Measurements from ENCODE around the gene AASS.
A peak's percentile ranks its signal among the peaks of the same experiment; 100 is the strongest.
"Not testable (repeated sequence)": the region's sequence is repeated elsewhere in the genome, so short reads cannot be mapped to it uniquely, and the experiment has no call there.

Gene AASS

DNA sequence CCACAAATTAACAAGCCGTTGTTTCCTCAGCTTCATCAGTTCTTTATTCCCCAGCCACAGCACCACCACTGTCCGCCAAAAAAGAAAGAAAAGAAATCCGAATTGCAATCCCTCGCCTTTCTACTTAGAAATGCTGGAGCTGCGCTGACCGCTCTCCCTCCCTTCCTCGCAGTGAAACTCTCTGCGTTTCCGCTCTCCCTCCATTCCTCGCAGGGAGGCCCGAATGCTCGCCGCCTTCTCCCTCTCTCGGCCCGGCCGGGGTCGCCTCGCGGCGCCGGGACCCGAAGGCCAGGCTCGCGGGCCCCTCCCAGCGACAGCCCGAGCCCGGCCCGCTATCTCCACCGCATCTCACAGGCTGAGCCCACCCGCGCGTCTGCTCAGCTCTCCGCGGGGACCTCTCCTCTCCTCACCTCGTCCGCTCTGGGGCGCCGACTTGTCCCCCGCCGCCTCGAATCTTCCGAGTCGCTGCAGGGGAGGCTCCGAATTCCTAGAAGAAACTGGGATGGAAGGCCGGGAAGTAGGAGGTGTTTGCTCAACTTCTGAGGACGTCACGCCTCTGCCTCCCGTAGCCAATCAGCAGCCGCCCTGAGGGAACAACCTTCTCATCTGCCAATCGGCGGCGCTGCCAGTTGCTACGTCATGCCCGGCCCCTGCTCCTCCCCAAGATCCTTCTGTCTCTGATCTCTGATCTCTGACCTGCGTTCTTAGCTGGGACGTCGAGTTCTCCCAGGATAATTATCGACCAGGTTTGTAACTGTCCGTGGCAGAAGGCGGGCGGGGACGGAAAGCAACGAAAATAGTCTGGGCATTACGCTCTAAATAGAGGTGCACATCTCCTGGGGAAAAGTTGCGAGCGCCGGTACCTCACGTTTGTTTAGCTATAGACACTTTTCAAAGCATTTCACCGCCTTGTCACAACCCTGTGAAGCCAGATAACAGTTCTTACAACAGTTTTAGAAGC, at the start of gene AASS:
Gene AASS (minus strand): TSS at position 499 of the 961 bp plus-strand sequence. CDS start 10,523 bp downstream, outside the sequence.
- DNase-seq (ENCODE audit: low read depth): peak; percentile 58

DNA sequence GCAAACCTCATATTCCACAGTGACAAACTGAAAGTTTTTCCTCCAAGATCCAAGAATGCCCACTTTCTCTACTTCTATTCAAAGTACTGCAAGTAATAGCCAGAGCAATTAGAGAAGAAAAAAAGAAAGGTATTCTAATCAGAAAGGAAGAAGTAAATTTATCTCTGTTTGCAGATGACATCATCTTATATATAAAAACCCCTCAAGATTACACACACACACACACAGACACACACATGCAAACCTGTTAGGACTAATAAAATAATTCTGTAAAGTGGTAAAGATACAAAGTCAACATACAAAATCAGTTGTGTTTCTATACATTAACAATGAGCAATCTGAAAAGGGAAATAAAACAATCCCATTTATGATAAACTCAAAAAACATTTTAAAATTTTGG, 44.7 kb upstream of the AASS start:
- DNase-seq (ENCODE audit: low read depth): no peak

- no peak for DNase-seq (ENCODE audit: low read depth)
Measured at GRCh38 chr7:122183106-122183505, 39.1 kb upstream of the AASS start.

GRCh38 chr7:122182081-122182480, 38.0 kb upstream of the AASS start:
- no peak for DNase-seq (ENCODE audit: low read depth)

GRCh38 chr7:122172144-122172543, 28.1 kb upstream of the AASS start:
- DNase-seq (ENCODE audit: low read depth): not testable (repeated sequence)

DNA sequence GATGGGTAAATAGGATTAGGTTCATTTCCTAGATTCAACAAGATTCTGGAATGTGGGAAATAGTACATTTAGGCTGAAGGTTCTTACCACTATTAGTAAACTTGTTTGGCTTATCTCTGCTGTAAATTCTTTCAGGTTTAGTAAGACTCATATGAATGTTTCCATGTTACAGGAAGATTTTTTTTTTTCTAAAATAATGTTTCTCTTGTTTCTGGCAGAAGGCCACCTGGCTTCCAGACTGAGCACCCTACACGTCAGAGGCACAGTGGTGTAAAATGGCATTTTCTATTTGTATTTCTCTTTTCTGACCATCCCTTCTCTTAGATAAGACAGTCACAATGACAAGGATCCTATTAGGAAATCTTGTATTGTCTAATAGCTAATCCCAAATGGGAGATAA, 22.7 kb upstream of the AASS start:
- no peak for DNase-seq (ENCODE audit: low read depth)

DNA sequence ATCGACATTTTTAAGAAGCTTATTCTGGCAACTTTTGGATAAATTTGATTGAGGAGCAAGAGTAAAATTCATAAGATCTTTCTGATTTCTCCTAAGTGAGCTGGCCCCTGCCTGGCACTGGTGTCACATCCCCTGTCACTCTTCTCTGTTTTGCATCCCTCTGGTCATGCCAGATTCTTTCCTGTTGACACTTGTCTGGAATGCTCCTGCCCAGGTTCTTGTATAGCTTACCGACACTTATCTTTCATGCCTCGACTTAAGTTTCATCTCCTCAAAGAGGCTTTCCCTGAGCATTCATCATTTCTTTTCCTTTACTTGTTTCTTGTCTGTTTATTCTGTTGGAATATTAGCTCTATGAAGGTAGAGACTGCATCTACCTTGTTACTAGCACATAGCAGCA, 22.2 kb upstream of the AASS start:
- no peak for DNase-seq (ENCODE audit: low read depth)

DNA sequence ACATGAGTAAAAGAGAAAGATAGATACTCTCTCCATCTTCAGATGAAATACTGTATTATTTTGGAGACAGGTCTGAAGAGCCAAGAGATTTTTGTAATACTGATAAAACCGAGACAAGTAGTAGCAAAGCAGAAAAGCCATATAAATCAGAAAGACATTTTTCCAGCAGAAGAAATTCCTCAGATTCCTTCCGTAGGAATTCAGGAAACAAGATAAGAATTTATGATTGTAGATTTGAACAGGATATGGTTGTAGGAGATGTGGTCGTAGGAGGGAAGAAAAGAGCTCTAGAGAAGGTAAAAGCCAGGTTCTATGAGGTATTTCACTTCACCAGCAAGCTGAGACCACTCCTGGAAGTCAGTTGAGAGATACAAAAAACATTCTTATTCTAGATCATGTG, 17.6 kb upstream of the AASS start:
- DNase-seq (ENCODE audit: low read depth): no peak

DNA sequence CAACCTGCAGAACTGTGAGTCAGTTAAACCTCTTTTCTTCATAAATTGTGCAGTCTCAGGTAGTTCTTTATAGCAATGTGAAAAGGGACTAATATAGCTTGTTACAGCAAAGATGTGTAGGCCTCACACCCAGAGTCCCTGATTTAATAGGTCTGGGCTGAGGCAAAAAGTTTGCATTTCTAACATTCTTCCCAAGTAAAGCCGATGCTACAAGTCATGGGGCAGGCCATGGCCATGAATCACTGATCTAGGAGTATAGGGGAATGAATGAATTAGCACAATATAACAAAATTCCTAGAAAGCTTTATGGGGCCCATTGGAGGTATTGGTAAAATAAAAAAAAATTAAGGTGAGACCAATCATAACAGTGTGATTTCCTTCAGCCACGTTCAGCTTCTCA, 11.5 kb upstream of the AASS start:
- no peak for DNase-seq (ENCODE audit: low read depth)

- DNase-seq (ENCODE audit: low read depth): no peak
Measured at GRCh38 chr7:122148878-122149277, 4.8 kb upstream of the AASS start.

GRCh38 chr7:122148081-122148480, 4.0 kb upstream of the AASS start:
- no peak for DNase-seq (ENCODE audit: low read depth)

GRCh38 chr7:122145937-122146645, 2.0 kb upstream of the AASS start:
- no peak for DNase-seq (ENCODE audit: low read depth)

DNA sequence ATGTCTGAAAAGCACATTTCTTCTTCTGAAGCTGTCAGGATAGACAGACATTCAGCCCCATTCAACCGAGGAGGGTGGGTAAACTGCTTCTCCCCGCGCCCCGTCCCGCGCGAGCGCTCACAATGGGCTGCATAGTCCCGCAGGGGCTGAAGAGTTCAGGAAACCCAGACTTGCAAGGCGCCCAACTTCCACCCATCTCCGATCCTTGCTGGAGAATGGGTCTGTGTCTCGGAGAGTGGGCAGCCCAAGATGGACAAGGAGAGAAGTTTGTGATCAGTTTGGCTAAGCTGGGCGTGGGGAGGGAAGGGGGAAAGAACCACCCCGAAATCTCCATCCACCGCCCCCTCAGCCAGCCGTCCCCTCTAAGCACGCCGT, 686 bp downstream of the AASS start:
- no peak for DNase-seq (ENCODE audit: low read depth)

GRCh38 chr7:122140918-122141317, 3.1 kb downstream of the AASS start:
- DNase-seq (ENCODE audit: low read depth): no peak

DNA sequence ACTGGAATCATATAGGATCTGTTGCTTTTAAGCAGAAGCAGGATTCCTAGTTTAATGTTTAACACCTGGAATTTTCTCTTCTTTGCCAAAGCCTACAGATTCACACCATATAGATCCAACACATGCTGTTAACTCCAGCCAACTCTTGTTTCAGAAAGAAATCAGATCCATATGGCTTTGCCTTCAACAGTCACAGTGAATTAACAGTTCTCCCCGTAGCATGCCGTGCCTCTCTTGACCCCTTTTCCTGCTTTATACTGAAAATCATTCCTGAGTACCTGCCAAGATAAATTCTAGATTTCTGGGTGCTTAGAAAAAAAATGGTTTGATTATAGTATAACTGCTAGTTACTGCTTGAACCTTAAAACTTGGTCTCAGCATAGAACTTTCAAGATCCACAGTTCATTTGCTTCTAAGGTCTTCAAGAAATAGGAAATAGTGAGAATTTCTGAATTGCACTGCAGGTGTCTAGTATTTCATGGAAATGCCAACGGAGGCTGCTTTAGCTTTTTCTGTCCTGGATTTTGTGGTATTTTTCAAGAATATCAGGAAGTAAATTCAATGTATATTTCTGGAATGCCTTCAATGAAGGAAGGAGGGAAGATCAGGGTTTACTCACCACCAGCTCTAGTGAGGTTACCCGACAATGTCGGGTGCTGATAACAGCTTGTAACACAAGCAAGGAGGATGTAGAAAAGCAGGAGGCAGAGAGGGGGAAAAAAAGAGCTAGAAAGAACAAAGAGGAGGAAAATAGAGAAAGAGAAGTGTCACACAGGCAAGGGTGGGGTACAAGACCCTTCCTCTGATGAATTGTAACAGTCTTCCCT, 6.6 kb downstream of the AASS start:
- DNase-seq (ENCODE audit: low read depth): no peak

DNA sequence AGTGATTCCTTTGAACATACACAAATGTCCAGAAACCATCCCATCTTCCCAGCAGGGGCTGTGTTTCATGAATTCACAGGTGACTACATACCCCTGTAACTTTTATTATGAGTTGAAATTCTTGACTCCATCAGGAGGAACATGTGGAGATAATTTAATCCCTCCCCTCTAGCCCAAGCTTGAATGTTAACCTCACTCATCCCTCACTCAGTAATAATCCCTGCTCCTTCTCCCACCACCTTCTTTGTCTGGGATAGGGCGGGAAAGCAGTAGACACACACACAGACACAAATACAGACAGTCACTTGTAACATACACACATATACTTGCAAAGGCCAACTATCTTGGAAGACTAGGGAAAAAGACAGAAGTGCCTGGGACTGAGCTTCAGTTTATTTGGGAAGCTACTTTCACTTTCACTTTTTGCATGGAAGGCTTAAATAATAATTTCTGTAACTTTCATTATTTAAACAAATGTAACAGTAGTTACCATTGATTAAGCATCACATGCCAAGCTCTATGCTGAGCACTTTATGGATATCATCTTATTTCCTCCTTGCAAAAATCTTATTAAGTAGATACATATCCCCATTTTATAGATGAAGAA, 7.3 kb downstream of the AASS start:
- DNase-seq (ENCODE audit: low read depth): no peak

- DNase-seq (ENCODE audit: low read depth): no peak
Measured at GRCh38 chr7:122136078-122136477, 8.0 kb downstream of the AASS start.

DNA sequence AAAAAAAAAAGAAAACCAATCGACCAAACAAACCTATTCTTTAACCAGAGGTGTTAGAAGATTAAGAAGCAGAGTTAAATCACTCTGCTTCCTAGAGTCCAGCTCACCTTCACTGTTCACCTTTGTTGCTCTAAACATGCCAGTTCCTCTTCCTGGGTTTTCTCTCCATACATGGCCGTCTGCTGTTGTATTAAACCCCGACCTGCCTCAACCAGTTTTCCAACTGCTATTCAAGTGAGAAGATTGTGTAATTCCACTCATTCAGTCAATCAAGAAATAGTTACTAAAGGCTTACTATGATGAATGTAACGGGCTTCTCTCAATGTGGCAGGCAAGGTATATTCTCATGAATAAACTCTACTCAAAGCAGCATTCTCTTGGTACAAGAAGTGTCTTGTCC, 8.8 kb downstream of the AASS start:
- no peak for DNase-seq (ENCODE audit: low read depth)

DNA sequence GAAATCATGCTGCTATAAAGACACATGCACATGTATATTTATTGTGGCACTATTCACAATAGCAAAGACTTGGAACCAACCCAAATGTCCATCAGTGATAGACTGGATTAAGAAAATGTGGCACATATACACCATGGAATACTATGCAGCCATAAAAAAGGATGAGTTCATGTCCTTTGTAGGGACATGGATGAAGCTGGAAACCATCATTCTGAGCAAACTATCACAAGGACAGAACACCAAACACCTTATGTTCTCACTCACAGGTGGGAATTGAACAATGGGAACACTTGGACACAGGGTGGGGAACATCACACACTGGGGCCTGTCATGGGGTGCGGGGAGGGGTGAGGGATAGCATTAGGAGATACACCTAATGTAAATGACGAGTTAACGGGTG, 9.3 kb downstream of the AASS start:
- not testable (repeated sequence) for DNase-seq (ENCODE audit: low read depth)

GRCh38 chr7:122133477-122133876, 10.6 kb downstream of the AASS start:
- no peak for DNase-seq (ENCODE audit: low read depth)

GRCh38 chr7:122132341-122132740, 11.7 kb downstream of the AASS start:
- no peak for DNase-seq (ENCODE audit: low read depth)

GRCh38 chr7:122123746-122124145, 20.3 kb downstream of the AASS start:
- DNase-seq (ENCODE audit: low read depth): no peak

Data from activated gamma-delta T cell treated with anti-CD3 and anti-CD28 coated beads, Interleukin-2, amount 50 U/mL, for 16 hours (primary cell).